Hepatocyte (in vitro differentiated cells): Measurements from ENCODE around the gene GDPD5.

ENCODE experiments used
- CTCF ChIP-seq: fragments of 200-600 bp; sonication (generic); IDR thresholded peaks from 2 replicates; pipeline ENCODE4 v1.5.1; 2016; ENCODE audit warnings: antibody characterized with exemption, mild to moderate bottlenecking; ENCODE audit not compliant: poor library complexity
- EZH2 ChIP-seq: fragments of 200-600 bp; sonication (generic); IDR thresholded peaks from 2 replicates; pipeline ENCODE4 v1.6.1; 2016; ENCODE audit warnings: antibody characterized with exemption, mild to moderate bottlenecking, borderline replicate concordance

- no peak for TF ChIP-seq CTCF
- TF ChIP-seq EZH2: no peak
These were observed 8.7 kb upstream of the GDPD5 start for GRCh38 chr11:75534259-75535069.
